Fibroblast of pulmonary artery (primary cell): ENCODE data around the gene SMCO3.
A peak's percentile ranks its signal among the peaks of the same experiment; 100 is the strongest.

Experiments used
- DNase-seq: peaks from one replicate; pipeline ENCODE4 v3.0.0-alpha.2; 2010; ENCODE audit warnings: low read depth
- H3K4me3 ChIP-seq: replicated peaks from 2 replicates; pipeline ENCODE4 v1.5.1; 2011; ENCODE audit warnings: low read depth, mild to moderate bottlenecking, control low read depth, low read length, moderate library complexity
- TF ChIP-seq, protein P1 (sequence below): IDR thresholded peaks from 2 replicates; pipeline ENCODE4 v1.5.1; 2011; ENCODE audit warnings: mild to moderate bottlenecking, control low read depth, low read length, inconsistent platforms; ENCODE audit errors: missing control alignments

Gene SMCO3

DNA sequence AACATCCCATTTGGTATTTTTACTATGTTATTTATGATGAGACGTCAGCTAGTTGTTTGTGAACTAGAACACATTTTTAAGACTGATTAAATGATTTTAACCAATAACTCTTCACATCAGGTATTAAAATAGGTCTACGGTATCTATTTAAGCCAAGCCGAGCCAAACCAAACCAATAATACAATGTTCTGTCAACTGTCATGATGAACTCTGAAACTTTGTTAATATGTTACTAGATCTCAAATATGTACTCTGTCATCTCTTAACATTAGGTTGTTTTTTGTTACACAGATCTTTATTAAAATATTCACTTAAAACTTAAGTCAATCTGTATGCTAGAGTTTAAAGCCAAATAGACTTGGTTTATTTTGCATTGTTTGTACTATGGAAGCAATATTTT, 28.3 kb upstream of the SMCO3 start:
- H3K4me3 ChIP-seq: peak overlapping the region; percentile 38
- TF ChIP-seq, protein P1, sequence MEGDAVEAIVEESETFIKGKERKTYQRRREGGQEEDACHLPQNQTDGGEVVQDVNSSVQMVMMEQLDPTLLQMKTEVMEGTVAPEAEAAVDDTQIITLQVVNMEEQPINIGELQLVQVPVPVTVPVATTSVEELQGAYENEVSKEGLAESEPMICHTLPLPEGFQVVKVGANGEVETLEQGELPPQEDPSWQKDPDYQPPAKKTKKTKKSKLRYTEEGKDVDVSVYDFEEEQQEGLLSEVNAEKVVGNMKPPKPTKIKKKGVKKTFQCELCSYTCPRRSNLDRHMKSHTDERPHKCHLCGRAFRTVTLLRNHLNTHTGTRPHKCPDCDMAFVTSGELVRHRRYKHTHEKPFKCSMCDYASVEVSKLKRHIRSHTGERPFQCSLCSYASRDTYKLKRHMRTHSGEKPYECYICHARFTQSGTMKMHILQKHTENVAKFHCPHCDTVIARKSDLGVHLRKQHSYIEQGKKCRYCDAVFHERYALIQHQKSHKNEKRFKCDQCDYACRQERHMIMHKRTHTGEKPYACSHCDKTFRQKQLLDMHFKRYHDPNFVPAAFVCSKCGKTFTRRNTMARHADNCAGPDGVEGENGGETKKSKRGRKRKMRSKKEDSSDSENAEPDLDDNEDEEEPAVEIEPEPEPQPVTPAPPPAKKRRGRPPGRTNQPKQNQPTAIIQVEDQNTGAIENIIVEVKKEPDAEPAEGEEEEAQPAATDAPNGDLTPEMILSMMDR: no peak
- DNase-seq: no peak

DNA sequence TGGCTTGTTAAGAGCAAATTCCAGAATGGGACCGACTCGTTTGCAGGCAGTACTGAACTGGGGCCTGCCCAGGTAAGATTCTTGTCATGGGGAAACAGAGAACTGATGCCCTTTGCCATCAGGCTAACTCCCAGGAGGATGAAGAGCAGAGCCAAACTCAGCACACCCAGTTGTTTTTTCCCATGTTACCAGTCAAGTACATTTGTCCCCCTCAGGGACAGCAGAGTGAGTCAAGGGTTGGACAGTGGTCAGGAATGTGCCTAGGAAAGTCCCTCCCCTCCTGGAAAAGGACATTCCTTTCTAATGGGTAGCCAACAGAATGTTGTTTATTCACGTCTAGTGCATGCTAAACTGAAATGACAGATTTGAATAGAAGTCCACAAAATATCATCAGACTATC, 27.8 kb upstream of the SMCO3 start:
- H3K4me3 ChIP-seq: peak overlapping the region; percentile 38
- TF ChIP-seq, protein P1: no peak
- peak; percentile 83 for DNase-seq

DNA sequence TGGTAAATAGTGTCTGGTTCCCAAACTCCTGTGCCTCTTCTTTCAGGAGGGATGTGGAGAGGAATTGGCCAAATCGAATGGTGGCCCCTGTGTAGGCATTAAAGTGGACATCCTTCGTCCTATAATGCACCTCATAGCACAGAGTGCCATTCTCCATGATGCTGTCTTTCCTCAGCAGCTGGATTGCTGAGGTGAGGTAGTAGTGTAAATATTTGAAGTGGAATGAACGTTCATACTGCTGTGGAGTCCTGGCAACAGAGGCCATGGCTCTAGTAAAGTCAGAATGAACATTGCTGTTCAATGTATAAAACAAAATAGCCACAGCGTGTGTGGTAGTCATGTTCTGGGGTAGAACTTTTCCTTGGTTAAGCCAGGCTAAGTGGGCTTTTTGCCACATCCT, 26.6 kb upstream of the SMCO3 start:
- DNase-seq: no peak
- TF ChIP-seq, protein P1: no peak

DNA sequence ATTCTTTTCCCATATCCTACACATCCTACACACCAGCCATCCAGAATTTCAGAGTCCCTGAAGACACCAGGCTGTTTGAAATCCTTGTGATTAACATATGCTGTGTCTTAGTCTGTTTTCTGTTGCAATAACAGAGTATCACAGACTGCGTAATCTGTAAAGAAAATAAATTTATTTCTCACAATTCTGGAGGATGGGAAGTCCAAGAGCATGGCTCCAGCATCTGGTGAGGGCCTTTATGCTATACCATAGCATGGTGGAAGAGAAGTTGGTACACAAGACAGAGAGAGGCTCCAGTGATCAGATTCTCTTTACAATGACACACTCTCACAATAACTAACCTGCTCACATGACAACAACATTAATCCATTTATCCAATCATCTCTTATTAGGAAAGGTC, 25.3 kb upstream of the SMCO3 start:
- no peak for DNase-seq
- TF ChIP-seq, protein P1: no peak
- H3K4me3 ChIP-seq: no peak overlapping the region

More for the DNA sequence above, 26.6 kb upstream of the SMCO3 start:
- H3K4me3 ChIP-seq: no peak overlapping the region

DNA sequence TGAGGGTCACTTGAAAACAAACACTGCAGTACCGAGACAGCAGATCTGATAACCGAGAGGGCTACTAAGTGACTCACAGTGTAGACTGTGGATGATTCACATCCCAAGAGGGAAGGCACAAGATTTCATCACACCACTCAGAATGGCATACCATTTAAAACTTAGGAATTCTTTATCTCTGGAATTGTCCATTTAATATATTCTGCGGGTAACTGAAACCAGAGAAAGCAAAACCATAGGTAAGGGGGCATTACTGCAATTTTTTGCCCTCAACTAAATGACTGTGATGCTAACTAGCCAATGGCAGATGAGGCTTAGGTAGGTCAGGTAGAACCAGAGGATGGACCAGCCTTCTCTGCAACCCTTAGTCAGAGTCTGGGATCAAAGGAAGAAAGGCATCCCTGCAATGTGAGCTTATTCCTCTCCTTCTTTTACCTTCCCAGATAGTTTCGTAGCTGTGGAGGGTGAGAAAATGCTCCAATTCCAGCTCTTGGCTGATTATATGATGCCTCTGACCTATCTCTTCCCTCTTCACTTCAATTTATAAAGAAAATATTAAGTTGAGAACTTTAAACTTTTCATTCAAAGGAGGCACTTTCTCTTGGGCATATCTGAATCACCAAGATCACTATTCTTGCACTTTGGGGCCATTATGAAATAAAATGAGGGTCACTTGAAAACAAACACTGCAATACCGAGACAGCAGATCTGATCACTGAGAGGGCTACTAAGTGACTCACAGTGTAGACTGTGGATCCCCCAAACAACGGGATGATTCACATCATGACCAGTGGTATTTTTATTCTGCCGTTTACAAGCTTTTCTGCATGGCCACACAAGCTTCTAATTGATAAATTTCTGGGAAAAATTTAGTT, 22.6 kb upstream of the SMCO3 start:
- H3K4me3 ChIP-seq: peak overlapping the region; percentile 41
- TF ChIP-seq, protein P1: no peak
- DNase-seq: peak; percentile 94

DNA sequence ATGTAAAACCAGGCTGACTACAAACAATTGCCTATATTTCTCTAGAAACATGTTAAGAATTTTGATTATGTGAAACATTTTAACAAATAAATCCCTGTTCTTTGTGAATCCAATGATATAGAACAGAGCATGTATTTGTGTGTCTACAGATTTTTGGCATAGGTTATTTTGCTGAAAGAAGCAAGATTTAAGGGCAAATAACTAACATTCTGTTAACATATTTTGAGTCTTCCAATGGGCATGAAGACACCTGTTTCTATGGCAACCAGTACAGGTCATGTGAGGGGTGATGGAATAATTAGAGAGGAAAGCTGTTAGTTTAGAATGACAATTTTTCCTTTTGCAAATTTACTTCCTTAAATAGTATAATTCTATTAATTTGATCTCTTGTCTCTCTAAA, 20.5 kb upstream of the SMCO3 start:
- H3K4me3 ChIP-seq: no peak overlapping the region
- TF ChIP-seq, protein P1: no peak
- no peak for DNase-seq

DNA sequence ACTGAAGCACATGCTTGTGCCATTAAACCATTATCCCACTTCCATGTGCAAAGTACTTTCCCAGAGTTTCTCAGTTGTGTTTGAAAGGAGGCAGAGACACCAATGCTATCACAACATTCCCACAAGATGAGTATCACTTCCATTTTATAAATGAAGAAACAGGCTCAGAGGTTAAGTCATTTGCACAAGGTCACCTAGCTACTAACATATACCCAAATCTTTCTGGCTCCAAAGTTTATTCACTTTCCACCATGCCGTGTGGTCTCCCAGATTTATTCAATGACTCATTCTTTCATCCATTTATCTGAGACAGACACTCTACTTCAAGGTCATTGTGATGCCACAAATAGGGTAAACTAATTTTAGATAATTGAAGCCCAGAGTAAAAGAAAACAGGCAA, 20.0 kb upstream of the SMCO3 start:
- TF ChIP-seq, protein P1: no peak
- DNase-seq: no peak
- no peak overlapping the region for H3K4me3 ChIP-seq
